Hepatocyte (in vitro differentiated cells): Measurements from ENCODE around the gene GIMD1. TPM values are rescaled to one million over a fixed set of nuclear protein-coding genes. Genes with fewer than 3 reads are reported as not detected.
"Not testable (repeated sequence)": the region's sequence is repeated elsewhere in the genome, so short reads cannot be mapped to it uniquely, and the experiment has no call there.

Source experiments
- DNase-seq: peaks from one replicate; pipeline ENCODE4 v3.0.0-alpha.2; 2016; ENCODE audit warnings: low spot score
- H2AFZ ChIP-seq: fragments of 200-600 bp; sonication (generic); 2 replicates; pipeline ENCODE4 v1.6.0; 2016; ENCODE audit warnings: antibody characterized with exemption, mild to moderate bottlenecking
- H3K27ac ChIP-seq: fragments of 200-600 bp; sonication (generic); 2 replicates; pipeline ENCODE4 v1.5.1; 2016; ENCODE audit warnings: mild to moderate bottlenecking
- H3K27me3 ChIP-seq: fragments of 200-600 bp; sonication (generic); 2 replicates; pipeline ENCODE4 v1.6.1; 2016
- H3K36me3 ChIP-seq: fragments of 200-600 bp; sonication (generic); replicated peaks from 2 replicates; pipeline ENCODE4 v1.5.1; 2016; ENCODE audit warnings: low read depth; ENCODE audit not compliant: insufficient read depth
- H3K4me1 ChIP-seq: fragments of 200-600 bp; sonication (generic); 2 replicates; pipeline ENCODE4 v1.5.1; 2016; ENCODE audit warnings: mild to moderate bottlenecking, moderate library complexity; ENCODE audit not compliant: insufficient read depth
- H3K4me2 ChIP-seq: fragments of 200-600 bp; sonication (generic); 2 replicates; pipeline ENCODE4 v1.6.0; 2016
- H3K4me3 ChIP-seq: fragments of 200-600 bp; sonication (generic); 2 replicates; pipeline ENCODE4 v1.5.1; 2016; ENCODE audit warnings: mild to moderate bottlenecking
- H3K79me2 ChIP-seq: fragments of 200-600 bp; sonication (generic); 2 replicates; pipeline ENCODE4 v1.6.0; 2017; ENCODE audit warnings: mild to moderate bottlenecking
- H3K9me2 ChIP-seq: fragments of 200-600 bp; sonication (generic); replicated peaks from 2 replicates; pipeline ENCODE4 v1.6.0; 2017; ENCODE audit warnings: mild to moderate bottlenecking; ENCODE audit not compliant: insufficient read depth
- H3K9me3 ChIP-seq: fragments of 200-600 bp; sonication (generic); 2 replicates; pipeline ENCODE4 v1.5.1; 2016; ENCODE audit warnings: low read depth, mild to moderate bottlenecking
- H4K20me1 ChIP-seq: fragments of 200-600 bp; sonication (generic); 2 replicates; pipeline ENCODE4 v1.6.0; 2016; ENCODE audit warnings: mild to moderate bottlenecking; ENCODE audit not compliant: insufficient read depth, poor library complexity, severe bottlenecking
- CTCF ChIP-seq: fragments of 200-600 bp; sonication (generic); IDR thresholded peaks from 2 replicates; pipeline ENCODE4 v1.5.1; 2016; ENCODE audit warnings: antibody characterized with exemption, mild to moderate bottlenecking; ENCODE audit not compliant: poor library complexity
- EZH2 ChIP-seq: fragments of 200-600 bp; sonication (generic); IDR thresholded peaks from 2 replicates; pipeline ENCODE4 v1.6.1; 2016; ENCODE audit warnings: antibody characterized with exemption, mild to moderate bottlenecking, borderline replicate concordance
- EZH2phosphoT487 ChIP-seq: fragments of 200-600 bp; sonication (generic); IDR thresholded peaks from one replicate; pipeline ENCODE4 v1.6.1; 2018; ENCODE audit warnings: antibody characterized with exemption, mild to moderate bottlenecking, low read depth, moderate library complexity; ENCODE audit not compliant: unreplicated experiment, severe bottlenecking
- WGBS: methylation state at CpG from one replicate; pipeline ENCODE4 v1.1.6; 2016; ENCODE audit warnings: low lambda C conversion rate; ENCODE audit errors: missing lambda C conversion rate; 5-methylcytosine and 5-hydroxymethylcytosine counted together
- polyA plus RNA-seq: library from polyadenylated mRNA; unstranded; fragments of >200 nt; fragmentation: Nextera tagmentation; extraction: Ambion mirVana; gene quantifications from 2 replicates; pipeline ENCODE4 v1.2.1, GENCODE V29; 2016
- total RNA-seq: library from RNA; depleted of rRNA; stranded (reverse); fragments of >200 nt; gene quantifications from 2 replicates; pipeline ENCODE4 v1.2.3, GENCODE V29; 2014

GIMD1 gene
- total RNA-seq (not detected in 2 replicates), polyA plus RNA-seq (not detected in 2 replicates)

GRCh38 chr4:106368678-106369077, at the start of gene GIMD1:
Gene GIMD1 (minus strand): TSS chr4:106368778. CDS start chr4:106367435, 1,343 bp downstream.
- TF ChIP-seq EZH2phosphoT487 (no peak), EZH2 (no peak), CTCF (no peak)
- Histone ChIP-seq H3K27me3 (no peaks in the 10 kb centered on the region), H4K20me1 (no peaks in the 10 kb centered on the region), H3K9me3 (no peaks in the 10 kb centered on the region), H3K4me2 (peak within 1 kb of the TSS; percentile 45), H3K79me2 (no peaks in the 10 kb centered on the region), H3K9me2 (no peaks in the 10 kb centered on the region), H3K4me3 (no peak within 1 kb of the TSS), H3K4me1 (no peaks in the 10 kb centered on the region), H3K36me3 (no peaks in the 10 kb centered on the region), H2AFZ (no peak within 1 kb of the TSS), H3K27ac (no peak within 1 kb of the TSS)
- WGBS: 92% methylated on average over 5 of the region's 5 CpGs
- no peak for DNase-seq

DNA sequence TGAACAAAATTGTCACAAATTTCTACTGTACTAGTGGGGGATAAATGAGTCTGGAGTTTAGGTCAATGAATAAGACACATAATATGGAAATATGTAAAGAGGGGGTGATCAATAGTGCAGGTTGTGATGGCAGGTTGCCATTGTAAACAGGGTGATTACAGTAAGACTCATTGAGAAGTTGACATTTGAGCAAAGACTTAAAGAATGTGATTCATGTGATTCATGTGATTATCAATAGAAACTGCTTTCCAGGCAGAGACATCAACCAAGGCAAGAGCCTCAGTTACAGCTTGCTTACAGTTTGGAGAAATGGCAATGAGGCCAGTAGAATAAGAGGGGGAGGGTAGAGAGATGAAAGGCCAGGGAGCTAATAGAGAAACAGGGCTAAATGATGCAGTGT, 45.8 kb upstream of the GIMD1 start:
- Histone ChIP-seq H3K27me3 (no peaks in the 10 kb centered on the region), H3K4me1 (peaks cover 5% of the 10 kb centered on the region), H4K20me1 (no peaks in the 10 kb centered on the region), H3K4me2 (no peak overlapping the region), H3K36me3 (no peaks in the 10 kb centered on the region), H3K4me3 (no peak overlapping the region), H3K9me2 (no peaks in the 10 kb centered on the region), H3K9me3 (no peaks in the 10 kb centered on the region), H3K27ac (no peak overlapping the region), H2AFZ (no peak overlapping the region), H3K79me2 (no peaks in the 10 kb centered on the region)
- no peak for DNase-seq
- TF ChIP-seq EZH2 (no peak), EZH2phosphoT487 (no peak), CTCF (no peak)

DNA sequence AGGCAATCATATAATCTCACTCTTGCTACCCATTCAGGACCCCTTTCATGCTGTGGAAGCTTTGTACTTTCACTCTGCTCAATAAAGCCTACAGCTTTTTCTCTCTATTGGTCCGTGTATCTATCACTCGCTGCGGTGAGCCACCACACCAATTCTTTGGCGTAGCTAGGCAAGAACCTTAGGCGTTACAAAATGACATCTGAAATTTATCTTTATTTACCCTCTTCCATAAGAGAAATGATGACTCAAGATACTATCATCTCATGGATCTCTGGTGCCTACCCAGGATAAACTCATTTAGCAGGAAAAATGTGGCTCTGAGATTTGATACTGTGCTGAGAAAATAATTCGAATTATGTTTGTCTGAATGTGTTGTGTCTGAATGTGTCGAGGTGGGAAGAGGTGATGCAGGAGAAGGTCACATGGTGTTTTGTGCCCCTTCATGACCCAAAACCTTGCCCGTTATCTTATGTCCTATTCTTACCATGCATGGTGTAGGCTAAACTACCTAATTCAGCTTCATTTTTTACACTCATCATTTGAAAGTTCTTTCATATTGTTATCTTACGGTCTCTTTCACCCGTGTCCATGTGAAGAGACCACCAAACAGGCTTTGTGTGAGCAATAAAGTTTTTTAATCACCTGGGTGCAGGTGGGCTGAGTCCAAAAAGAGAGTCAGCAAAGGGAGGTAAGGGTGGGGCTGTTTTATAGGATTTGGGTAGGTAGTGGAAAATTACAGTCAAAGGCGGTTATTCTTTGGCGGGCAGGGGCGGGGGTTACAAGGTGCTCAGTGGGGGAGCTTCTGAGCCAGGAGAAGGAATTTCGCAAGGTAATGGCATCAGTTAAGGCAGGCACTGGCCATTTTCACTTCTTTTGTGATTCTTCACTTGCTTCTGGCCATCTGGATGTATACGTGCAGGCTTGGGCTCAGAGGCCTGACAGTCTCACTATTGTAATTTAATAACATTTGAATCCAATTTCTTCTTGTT, 41.6 kb upstream of the GIMD1 start:
- Histone ChIP-seq H3K9me3 (no peaks in the 10 kb centered on the region), H3K9me2 (no peaks in the 10 kb centered on the region), H3K79me2 (no peaks in the 10 kb centered on the region), H3K4me1 (peaks cover 5% of the 10 kb centered on the region), H3K27ac (peak overlapping the region; percentile 14), H2AFZ (peak overlapping the region; percentile 18), H3K4me2 (peak overlapping the region; percentile 51), H3K4me3 (no peak overlapping the region), H4K20me1 (no peaks in the 10 kb centered on the region), H3K36me3 (no peaks in the 10 kb centered on the region), H3K27me3 (no peaks in the 10 kb centered on the region)
- DNase-seq: no peak
- TF ChIP-seq CTCF: no peak
- TF ChIP-seq EZH2: no peak
- no peak for TF ChIP-seq EZH2phosphoT487
- 87% methylated on average over 15 of the region's 15 CpGs for WGBS

DNA sequence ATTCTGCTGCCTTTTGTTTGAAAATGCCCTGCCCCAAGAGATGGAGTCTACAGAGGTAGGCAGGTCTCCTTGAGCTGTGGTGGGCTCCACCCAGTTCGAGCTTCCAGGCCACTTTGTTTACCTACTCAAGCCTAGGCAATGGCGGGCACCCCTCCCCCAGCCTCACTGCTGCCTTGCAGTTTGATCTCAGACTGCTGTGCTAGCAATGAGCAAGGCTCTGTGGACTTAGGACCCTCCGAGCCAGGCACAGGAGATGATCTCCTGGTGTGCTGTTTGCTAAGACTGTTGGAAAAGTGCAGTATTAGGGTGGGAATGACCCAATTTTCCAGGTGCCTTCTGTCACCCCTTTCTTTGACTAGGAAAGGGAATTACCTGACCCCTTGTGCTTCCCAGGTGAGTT, 39.4 kb upstream of the GIMD1 start:
- not testable (repeated sequence) for H4K20me1 ChIP-seq, H3K9me3 ChIP-seq, H3K4me3 ChIP-seq, H2AFZ ChIP-seq, DNase-seq, H3K27me3 ChIP-seq, H3K4me1 ChIP-seq, H3K4me2 ChIP-seq, H3K9me2 ChIP-seq, H3K79me2 ChIP-seq, H3K36me3 ChIP-seq, H3K27ac ChIP-seq
- WGBS: 76% methylated on average over 3 of the region's 3 CpGs
